LNCaP clone FGC (cell line): Measurements from ENCODE around the gene ZNF626.
A peak's percentile ranks its signal among the peaks of the same experiment; 100 is the strongest.
"Not testable (repeated sequence)": the region's sequence is repeated elsewhere in the genome, so short reads cannot be mapped to it uniquely, and the experiment has no call there.

Source experiments
- DNase-seq: peaks from one replicate; pipeline ENCODE4 v3.0.0-alpha.2; 2011; ENCODE audit warnings: low read depth
- H3K4me3 ChIP-seq: 2 replicates; pipeline ENCODE4 v1.5.1; 2011; ENCODE audit warnings: mild to moderate bottlenecking, low read depth, low read length, control low read depth
- TF ChIP-seq, protein P1 (sequence below): IDR thresholded peaks from 2 replicates; pipeline ENCODE4 v1.5.1; 2012; ENCODE audit warnings: mild to moderate bottlenecking; ENCODE audit not compliant: control insufficient read depth, insufficient read depth; ENCODE audit errors: extremely low read depth

ZNF626 gene

DNA sequence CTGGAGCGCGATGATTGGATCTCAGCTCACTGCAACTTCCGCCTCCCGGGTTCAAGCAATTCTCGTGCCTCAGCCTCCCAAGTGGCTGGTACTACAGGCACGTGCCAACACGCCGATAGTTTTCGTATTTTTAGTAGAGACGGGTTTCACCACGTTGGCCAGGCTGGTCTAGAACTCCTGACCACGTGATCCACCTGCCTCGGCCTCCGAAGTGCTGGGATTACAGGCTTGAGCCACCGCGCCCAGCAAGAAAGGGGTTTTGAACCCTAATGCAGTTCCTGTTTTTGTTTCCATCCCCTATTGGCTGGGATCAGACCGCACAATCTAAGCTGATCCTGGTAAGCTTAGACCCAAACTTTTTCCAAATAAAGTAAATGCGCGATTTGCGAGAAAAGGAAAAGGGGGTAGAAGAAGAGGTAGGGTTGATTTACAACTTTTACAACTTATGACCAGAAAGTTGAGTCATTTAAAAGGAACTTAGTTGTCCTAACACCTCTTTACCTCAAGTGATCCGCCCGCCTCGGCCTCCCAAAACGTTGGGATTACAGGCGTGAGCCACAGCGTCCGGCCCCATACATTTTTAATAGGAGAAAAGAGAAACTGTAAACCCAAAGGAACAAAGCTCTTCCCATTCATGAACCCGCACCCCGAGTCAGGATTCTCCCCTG is 764 bp downstream of the ZNF626 start:
- no peak overlapping the region for H3K4me3 ChIP-seq
- TF ChIP-seq, protein P1, sequence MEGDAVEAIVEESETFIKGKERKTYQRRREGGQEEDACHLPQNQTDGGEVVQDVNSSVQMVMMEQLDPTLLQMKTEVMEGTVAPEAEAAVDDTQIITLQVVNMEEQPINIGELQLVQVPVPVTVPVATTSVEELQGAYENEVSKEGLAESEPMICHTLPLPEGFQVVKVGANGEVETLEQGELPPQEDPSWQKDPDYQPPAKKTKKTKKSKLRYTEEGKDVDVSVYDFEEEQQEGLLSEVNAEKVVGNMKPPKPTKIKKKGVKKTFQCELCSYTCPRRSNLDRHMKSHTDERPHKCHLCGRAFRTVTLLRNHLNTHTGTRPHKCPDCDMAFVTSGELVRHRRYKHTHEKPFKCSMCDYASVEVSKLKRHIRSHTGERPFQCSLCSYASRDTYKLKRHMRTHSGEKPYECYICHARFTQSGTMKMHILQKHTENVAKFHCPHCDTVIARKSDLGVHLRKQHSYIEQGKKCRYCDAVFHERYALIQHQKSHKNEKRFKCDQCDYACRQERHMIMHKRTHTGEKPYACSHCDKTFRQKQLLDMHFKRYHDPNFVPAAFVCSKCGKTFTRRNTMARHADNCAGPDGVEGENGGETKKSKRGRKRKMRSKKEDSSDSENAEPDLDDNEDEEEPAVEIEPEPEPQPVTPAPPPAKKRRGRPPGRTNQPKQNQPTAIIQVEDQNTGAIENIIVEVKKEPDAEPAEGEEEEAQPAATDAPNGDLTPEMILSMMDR: no peak
- DNase-seq: no peak

DNA sequence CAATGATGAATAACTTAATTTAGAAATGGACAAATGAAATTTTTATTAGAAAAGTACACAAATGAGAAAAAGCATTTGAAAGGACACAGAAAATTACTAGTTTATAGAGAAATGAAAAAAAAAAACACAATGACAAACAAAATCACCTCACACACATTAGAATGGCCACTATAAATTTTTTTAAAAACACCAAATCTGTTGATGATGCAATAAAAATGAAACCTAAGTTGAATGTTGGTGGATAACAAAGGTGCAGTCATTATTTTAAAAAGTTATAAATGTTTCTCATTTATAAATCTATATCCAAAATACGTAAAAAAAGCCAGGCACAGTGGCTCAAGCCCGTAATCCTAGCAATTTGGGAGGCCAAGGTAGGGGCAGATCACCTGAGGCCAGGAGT is 20.8 kb downstream of the ZNF626 start:
- no peak overlapping the region for H3K4me3 ChIP-seq
- TF ChIP-seq, protein P1: no peak
- DNase-seq: no peak

DNA sequence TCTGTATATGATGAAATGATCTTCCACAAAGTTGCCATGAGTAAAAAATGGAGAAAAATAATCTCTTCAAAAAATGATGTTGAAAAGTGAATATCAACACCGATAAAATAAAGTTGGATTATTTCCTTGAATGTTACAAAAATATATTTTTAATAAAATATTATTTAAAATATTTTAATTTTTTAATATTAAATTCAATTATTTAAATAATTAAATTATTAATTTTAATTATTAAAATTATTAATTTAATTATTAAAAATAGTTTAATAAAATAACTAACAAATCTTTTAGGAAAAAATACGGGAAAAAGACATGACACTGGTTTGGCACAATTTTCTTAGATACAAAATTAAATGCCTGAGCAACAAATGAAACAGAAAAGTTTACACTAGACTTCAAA is 21.3 kb downstream of the ZNF626 start:
- no peak for DNase-seq
- H3K4me3 ChIP-seq: no peak overlapping the region
- TF ChIP-seq, protein P1: no peak

DNA sequence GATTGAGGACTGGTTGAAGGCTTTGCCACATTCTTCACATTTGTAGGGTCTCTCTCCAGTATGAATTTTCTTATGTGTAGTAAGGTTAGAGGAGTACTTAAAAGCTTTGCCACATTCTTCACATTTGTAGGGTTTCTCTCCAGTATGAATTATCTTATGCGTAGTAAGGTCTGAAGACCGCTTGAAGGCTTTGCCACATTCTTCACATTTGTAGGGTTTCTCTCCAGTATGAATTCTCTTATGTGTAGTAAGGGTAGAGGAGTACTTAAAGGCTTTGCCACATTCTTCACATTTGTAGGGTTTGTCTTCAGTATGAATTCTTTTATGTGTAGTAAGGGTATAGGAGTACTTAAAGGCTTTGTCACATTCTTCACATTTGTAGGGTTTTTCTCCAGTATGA is 36.8 kb downstream of the ZNF626 start:
- not testable (repeated sequence) for DNase-seq, H3K4me3 ChIP-seq

DNA sequence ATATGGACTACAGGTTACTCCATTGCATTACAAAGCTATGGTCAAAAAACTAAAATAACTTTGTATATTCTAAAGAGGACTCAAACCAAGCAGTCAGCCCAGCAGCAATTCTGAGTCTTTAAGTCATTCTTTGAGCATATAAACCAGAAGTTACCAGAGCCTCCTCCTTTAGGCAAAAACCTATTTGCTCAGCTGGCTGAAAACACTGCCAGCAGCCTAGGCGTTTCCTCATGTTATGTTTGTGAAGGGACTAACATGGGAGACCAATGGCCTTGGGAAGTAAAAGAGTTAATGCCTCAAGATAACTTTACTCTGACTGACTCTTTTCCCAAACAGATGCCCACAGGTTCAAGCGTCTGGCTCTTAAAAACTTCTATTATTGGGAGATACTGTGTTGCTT is 45.3 kb downstream of the ZNF626 start:
- DNase-seq: no peak
- no peak overlapping the region for H3K4me3 ChIP-seq
- TF ChIP-seq, protein P1: no peak

DNA sequence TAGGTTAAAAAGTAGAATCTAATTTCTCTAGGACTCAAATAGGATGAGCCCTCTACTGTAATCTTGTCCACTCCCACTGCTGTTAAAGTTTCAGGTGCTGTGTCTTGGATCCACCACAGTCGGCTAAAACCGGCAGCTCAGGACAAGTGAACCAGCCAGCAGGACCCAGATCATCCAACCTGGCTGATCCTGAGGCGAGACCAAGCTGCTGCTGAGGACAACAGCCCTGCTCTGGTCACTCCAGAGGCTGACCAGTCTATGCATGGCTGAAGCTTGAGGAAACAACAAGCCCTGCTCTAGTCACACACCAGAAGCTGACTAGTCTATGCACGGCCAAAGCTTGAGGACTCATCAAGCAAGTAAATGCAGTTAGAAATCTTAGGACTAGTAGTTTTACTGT is 46.4 kb downstream of the ZNF626 start:
- H3K4me3 ChIP-seq, DNase-seq: not testable (repeated sequence)

DNA sequence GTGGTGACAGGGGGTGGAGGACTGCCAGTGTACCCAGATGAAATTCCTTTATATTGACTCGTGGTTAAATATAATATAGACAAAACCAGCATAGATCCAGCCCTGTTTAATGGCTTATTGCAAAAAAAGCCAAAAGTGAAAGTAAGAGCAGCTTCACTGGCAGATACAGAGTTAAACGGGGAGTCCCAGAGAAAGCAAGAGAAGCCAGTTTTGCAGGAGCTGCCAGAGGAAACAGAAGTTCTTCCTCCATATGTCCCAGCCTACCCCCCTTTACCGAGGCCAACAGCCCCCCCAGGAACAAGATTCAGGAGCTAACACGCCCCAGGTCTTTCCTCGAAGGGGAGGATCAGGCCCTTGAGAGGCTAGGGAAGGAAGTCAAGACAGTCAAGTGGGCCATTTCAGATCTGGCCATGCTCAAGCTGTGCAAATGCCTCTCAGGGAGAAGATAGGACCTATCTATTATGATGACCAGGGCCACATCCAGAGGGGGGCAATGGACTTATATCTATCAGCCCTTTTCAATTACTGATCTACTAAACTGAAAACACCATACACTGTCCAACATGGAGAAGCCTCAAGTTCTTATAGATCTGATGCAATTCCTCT is 48.6 kb downstream of the ZNF626 start:
- TF ChIP-seq, protein P1: no peak
- H3K4me3 ChIP-seq: peak overlapping the region; percentile 10; the same call in 1 of the 2 replicates
- no peak for DNase-seq

DNA sequence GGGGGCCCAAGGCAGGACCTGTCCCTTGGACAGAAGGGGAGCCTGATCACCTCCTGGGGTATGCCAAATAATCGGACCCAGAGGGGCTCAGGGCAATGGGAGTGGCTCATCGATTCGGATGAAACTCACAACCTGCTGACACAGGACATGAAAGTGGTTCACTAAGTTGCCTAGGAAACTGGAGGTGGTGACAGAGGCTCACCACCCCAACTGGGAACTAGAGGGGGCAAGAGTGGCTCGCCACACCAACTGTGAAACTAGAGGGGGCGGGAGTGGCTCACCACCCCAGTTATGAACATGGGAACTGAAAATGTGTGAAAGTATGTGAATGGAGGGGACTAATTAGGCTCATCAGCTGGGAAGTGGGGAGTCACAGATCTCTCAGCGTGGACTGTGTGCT is 49.5 kb downstream of the ZNF626 start:
- TF ChIP-seq, protein P1: no peak
- H3K4me3 ChIP-seq: no peak overlapping the region
- DNase-seq: no peak
